ENCODE measurements around the gene SLC6A7.

DNA sequence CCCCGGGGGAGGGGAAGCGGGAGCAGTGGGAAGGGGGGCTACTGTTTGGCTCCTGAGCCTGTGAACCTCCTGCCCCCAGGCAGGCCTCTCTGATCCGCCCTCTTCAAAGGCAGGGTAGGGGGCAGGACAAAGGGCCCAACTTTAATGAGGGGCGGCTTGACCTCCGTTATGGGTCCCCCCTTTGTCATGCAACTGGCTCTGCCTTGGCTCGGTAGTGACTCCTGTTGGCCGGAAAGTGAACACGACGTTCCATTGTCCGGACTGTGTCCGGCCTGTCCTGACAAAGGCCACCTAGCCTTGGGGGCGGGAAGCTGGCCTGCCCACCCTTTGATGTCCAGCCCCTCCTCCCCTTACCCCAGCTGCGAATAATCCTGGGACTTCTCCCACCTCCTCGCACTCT, 22.0 kb upstream of the SLC6A7 start:
- no peak for TF ChIP-seq POLR2A (IDR thresholded peaks at IDR 0.05; ENCODE audit: low read depth, low read length)
- TF ChIP-seq TAF1 (IDR thresholded peaks at IDR 0.05; ENCODE audit: borderline replicate concordance, low read depth, low read length) = no peak

Data from GM12892 (cell line).